ENCODE data around the gene MSMP. TPM values are rescaled to one million over a fixed set of nuclear protein-coding genes. Genes with fewer than 3 reads are reported as not detected.

MSMP gene
- polyA plus RNA-seq, 3 donors = not detected

GRCh38 chr9:35741740-35742139, 12.3 kb downstream of the MSMP start:
- Histone ChIP-seq H3K4me2 (replicated peaks; ENCODE audit: extremely low read depth, low read length, poor library complexity, severe bottlenecking) (no peak overlapping the region), H4K20me1 (ENCODE audit: insufficient read depth, low read length) (peaks cover 96% of the 10 kb centered on the region), H3K36me3 (replicated peaks in 1 of 2; ENCODE audit: control insufficient read depth in 1 of 2, insufficient read depth in 2 of 2, low read length in 2 of 2) (peaks cover 68 to 80% of the 10 kb centered on the region in 2 donors), H3K27ac (ENCODE audit: low read depth in 1 of 2, low read length in 2 of 2) (no peak overlapping the region), H3K9ac (ENCODE audit: insufficient read depth, low read length, poor library complexity, severe bottlenecking) (no peak overlapping the region), H2AFZ (ENCODE audit: insufficient read depth, low read depth, low read length, poor library complexity, severe bottlenecking) (no peak overlapping the region), H3K9me3 (replicated peaks in 1 of 2; ENCODE audit: control insufficient read depth in 1 of 2, insufficient read depth in 1 of 2, low read length in 2 of 2) (no peaks in the 10 kb centered on the region), H3K79me2 (ENCODE audit: insufficient read depth, low read length) (peaks cover 33% of the 10 kb centered on the region), H3K4me1 (ENCODE audit: control insufficient read depth in 1 of 2, insufficient read depth in 2 of 2, low read length in 2 of 2) (peaks cover 28 to 31% of the 10 kb centered on the region in 2 donors), H3K4me3 (replicated peaks in 1 of 3; ENCODE audit: low read depth in 2 of 3, low read length in 3 of 3) (no peak overlapping the region), H3K27me3 (ENCODE audit: control insufficient read depth in 2 of 2, insufficient read depth in 2 of 2, low read length in 2 of 2) (no peaks in the 10 kb centered on the region)
- no peak for DNase-seq
- peaks cover 84 to 93% of the 10 kb centered on the region in 2 donors for H3K36me3 Mint-ChIP-seq
- WGBS (ENCODE audit: insufficient coverage) = 75% methylated on average over 7 of the region's 7 CpGs
- TF ChIP-seq CTCF (IDR thresholded peaks at IDR 0.05) = no peak
- intact Hi-C loops (cut with micrococcal nuclease) = no loop called here
- peaks cover 32% of the 10 kb centered on the region for H3K4me1 Mint-ChIP-seq
- H3K9me3 Mint-ChIP-seq = peaks cover 0 to 2% (median 0%) of the 10 kb centered on the region in 7 donors
- H3K4me3 Mint-ChIP-seq = no peak overlapping the region
- peak overlapping the region in 2 of 7 donors; percentile 2 to 27 for H3K27ac Mint-ChIP-seq
- peaks cover 0 to 3% (median 1%) of the 10 kb centered on the region in 3 donors for H3K27me3 Mint-ChIP-seq (ENCODE audit: low read depth in 3 of 3)

GRCh38 chr9:35740243-35740642, 13.8 kb downstream of the MSMP start:
- peaks cover 77 to 94% of the 10 kb centered on the region in 2 donors for H3K36me3 ChIP-seq (replicated peaks in 1 of 2; ENCODE audit: control insufficient read depth in 1 of 2, insufficient read depth in 2 of 2, low read length in 2 of 2)
- H3K9ac ChIP-seq (ENCODE audit: insufficient read depth, low read length, poor library complexity, severe bottlenecking) = no peak overlapping the region
- peak overlapping the region in 1 of 7 donors; percentile 46 for H3K27ac Mint-ChIP-seq
- H4K20me1 ChIP-seq (ENCODE audit: insufficient read depth, low read length) = peaks cover 96% of the 10 kb centered on the region
- H3K79me2 ChIP-seq (ENCODE audit: insufficient read depth, low read length) = peaks cover 18% of the 10 kb centered on the region
- 86% methylated on average over 1 of the region's 6 CpGs for WGBS (ENCODE audit: insufficient coverage)
- no peaks in the 10 kb centered on the region for H3K9me3 ChIP-seq (replicated peaks in 1 of 2; ENCODE audit: control insufficient read depth in 1 of 2, insufficient read depth in 1 of 2, low read length in 2 of 2)
- peaks cover 81 to 97% of the 10 kb centered on the region in 2 donors for H3K36me3 Mint-ChIP-seq
- H3K4me1 Mint-ChIP-seq = peaks cover 26% of the 10 kb centered on the region
- no peak overlapping the region for H3K27ac ChIP-seq (ENCODE audit: low read depth in 1 of 2, low read length in 2 of 2)
- H3K4me1 ChIP-seq (ENCODE audit: control insufficient read depth in 1 of 2, insufficient read depth in 2 of 2, low read length in 2 of 2) = peaks cover 16 to 23% of the 10 kb centered on the region in 2 donors
- no peak overlapping the region for H3K4me3 ChIP-seq (replicated peaks in 1 of 3; ENCODE audit: low read depth in 2 of 3, low read length in 3 of 3)
- no peak for DNase-seq
- intact Hi-C loops (cut with micrococcal nuclease) = no loop called here
- no peak overlapping the region for H3K4me3 Mint-ChIP-seq
- TF ChIP-seq CTCF (IDR thresholded peaks at IDR 0.05) = no peak
- no peak overlapping the region for H3K4me2 ChIP-seq (replicated peaks; ENCODE audit: extremely low read depth, low read length, poor library complexity, severe bottlenecking)
- no peaks in the 10 kb centered on the region for H3K27me3 ChIP-seq (ENCODE audit: control insufficient read depth in 2 of 2, insufficient read depth in 2 of 2, low read length in 2 of 2)
- H2AFZ ChIP-seq (ENCODE audit: insufficient read depth, low read depth, low read length, poor library complexity, severe bottlenecking) = no peak overlapping the region
- peaks cover 0 to 3% (median 1%) of the 10 kb centered on the region in 3 donors for H3K27me3 Mint-ChIP-seq (ENCODE audit: low read depth in 3 of 3)
- peaks cover 0 to 2% (median 0%) of the 10 kb centered on the region in 7 donors for H3K9me3 Mint-ChIP-seq
